Trophoblast cell (in vitro differentiated cells and primary cell): ENCODE data around the gene SFMBT1.

ENCODE experiments used
- DNase-seq, 2 donors: peaks; one replicate each; pipeline ENCODE4 v3.0.0-alpha.2; 2016
- H2AFZ ChIP-seq: 2 replicates; pipeline ENCODE4 v1.6.1; 2013; ENCODE audit warnings: low read length, moderate library complexity, mild to moderate bottlenecking; ENCODE audit not compliant: insufficient read depth, poor library complexity
- H2AK5ac ChIP-seq: 2 replicates; pipeline ENCODE4 v1.6.1; 2013; ENCODE audit warnings: mild to moderate bottlenecking, low read length
- H2BK120ac ChIP-seq: 2 replicates; pipeline ENCODE4 v1.6.1; 2013; ENCODE audit warnings: low read length, mild to moderate bottlenecking, moderate library complexity; ENCODE audit not compliant: insufficient read depth, poor library complexity
- H2BK12ac ChIP-seq: 2 replicates; pipeline ENCODE4 v1.6.1; 2013; ENCODE audit warnings: mild to moderate bottlenecking, low read length, moderate library complexity
- H2BK5ac ChIP-seq: 2 replicates; pipeline ENCODE4 v1.6.1; 2013; ENCODE audit warnings: low read length, low read depth, moderate library complexity, mild to moderate bottlenecking; ENCODE audit not compliant: poor library complexity
- H3K14ac ChIP-seq: 2 replicates; pipeline ENCODE4 v1.6.1; 2013; ENCODE audit warnings: mild to moderate bottlenecking, low read length
- H3K18ac ChIP-seq: 2 replicates; pipeline ENCODE4 v1.6.1; 2013; ENCODE audit warnings: mild to moderate bottlenecking, low read length
- H3K23ac ChIP-seq: 2 replicates; pipeline ENCODE4 v1.6.1; 2013; ENCODE audit warnings: low read length
- H3K27ac ChIP-seq: 2 replicates; pipeline ENCODE4 v1.5.1; 2013; ENCODE audit warnings: low read depth, mild to moderate bottlenecking, inconsistent platforms, low read length, moderate library complexity
- H3K27me3 ChIP-seq: 2 replicates; pipeline ENCODE4 v1.6.1; 2013; ENCODE audit warnings: inconsistent platforms, mild to moderate bottlenecking, low read length, moderate library complexity; ENCODE audit not compliant: insufficient read depth
- H3K36me3 ChIP-seq, 2 experiments: 1 replicate in 1 of 2; 2 replicates in 1 of 2; pipeline ENCODE4 v1.6.1; 2013; ENCODE audit warnings: low read length in 2 of 2, mild to moderate bottlenecking in 2 of 2, moderate library complexity in 1 of 2; ENCODE audit not compliant: insufficient read depth in 2 of 2, control insufficient read depth in 1 of 2
- H3K4ac ChIP-seq: 2 replicates; pipeline ENCODE4 v1.6.1; 2013; ENCODE audit warnings: low read depth, mild to moderate bottlenecking, low read length, moderate library complexity
- H3K4me1 ChIP-seq, 2 experiments: 1 replicate in 1 of 2; 2 replicates in 1 of 2; pipeline ENCODE4 v1.6.1; 2013; ENCODE audit warnings: low read length in 2 of 2, mild to moderate bottlenecking in 2 of 2, moderate library complexity in 1 of 2; ENCODE audit not compliant: insufficient read depth in 2 of 2, control insufficient read depth in 1 of 2
- H3K4me2 ChIP-seq: 2 replicates; pipeline ENCODE4 v1.6.1; 2013; ENCODE audit warnings: inconsistent platforms, mild to moderate bottlenecking, low read length, moderate library complexity
- H3K4me3 ChIP-seq: 2 replicates; pipeline ENCODE4 v1.5.1; 2013; ENCODE audit warnings: mild to moderate bottlenecking, low read depth, low read length, inconsistent platforms
- H3K79me1 ChIP-seq: one replicate; pipeline ENCODE4 v1.6.1; 2013; ENCODE audit warnings: low read length
- H3K79me2 ChIP-seq: 2 replicates; pipeline ENCODE4 v1.6.1; 2013; ENCODE audit warnings: low read length, mild to moderate bottlenecking; ENCODE audit not compliant: control insufficient read depth, insufficient read depth, poor library complexity
- H3K9ac ChIP-seq: 2 replicates; pipeline ENCODE4 v1.6.1; 2013; ENCODE audit warnings: mild to moderate bottlenecking, low read length
- H3K9me3 ChIP-seq: 2 replicates; pipeline ENCODE4 v1.6.1; 2013; ENCODE audit warnings: low read depth, mild to moderate bottlenecking, control low read depth, inconsistent platforms, low read length; ENCODE audit not compliant: insufficient read depth
- H4K12ac ChIP-seq: 2 replicates; pipeline ENCODE4 v1.6.1; 2013; ENCODE audit warnings: low read depth, mild to moderate bottlenecking, low read length, moderate library complexity
- H4K8ac ChIP-seq: 2 replicates; pipeline ENCODE4 v1.6.1; 2013; ENCODE audit warnings: low read depth, mild to moderate bottlenecking, low read length, moderate library complexity
- H4K91ac ChIP-seq: one replicate; pipeline ENCODE4 v1.6.1; 2013; ENCODE audit warnings: low read depth, mild to moderate bottlenecking, low read length, moderate library complexity
- WGBS: extraction: QIAGEN DNeasy Blood & Tissue Kit; methylation state at CpG from one replicate; pipeline ENCODE4 v1.1.7; 2013; ENCODE audit warnings: missing lambda C conversion rate; ENCODE audit not compliant: insufficient read length, insufficient coverage; ENCODE audit errors: extremely low coverage; 5-methylcytosine and 5-hydroxymethylcytosine counted together

Gene SFMBT1

GRCh38 chr3:52967398-52967797 lies 78.5 kb downstream of the SFMBT1 start:
- WGBS: no CpG with 5 or more reads among the region's 2 CpGs
- Histone ChIP-seq H3K9ac (no peak overlapping the region), H3K4me2 (no peak overlapping the region), H3K4me3 (no peak overlapping the region), H2AK5ac (no peak overlapping the region), H3K27ac (no peak overlapping the region), H3K36me3 (no peaks in the 10 kb centered on the region), H3K27me3 (no peaks in the 10 kb centered on the region), H3K9me3 (no peaks in the 10 kb centered on the region), H2BK12ac (no peak overlapping the region), H4K8ac (no peak overlapping the region), H3K4me1 (no peaks in the 10 kb centered on the region), H3K4ac (no peak overlapping the region), H4K91ac (no peak overlapping the region), H2BK5ac (no peak overlapping the region), H3K14ac (no peak overlapping the region), H2BK120ac (no peak overlapping the region), H2AFZ (no peak overlapping the region), H3K79me1 (no peaks in the 10 kb centered on the region), H4K12ac (no peak overlapping the region), H3K18ac (no peak overlapping the region), H3K23ac (no peak overlapping the region), H3K79me2 (no peaks in the 10 kb centered on the region)
- no peak for DNase-seq

- Histone ChIP-seq H3K4me3 (no peak overlapping the region), H4K12ac (no peak overlapping the region), H3K27ac (no peak overlapping the region), H2BK120ac (no peak overlapping the region), H3K4me2 (no peak overlapping the region), H2AK5ac (no peak overlapping the region), H3K4me1 (no peaks in the 10 kb centered on the region), H2BK5ac (no peak overlapping the region), H4K8ac (no peak overlapping the region), H3K4ac (no peak overlapping the region), H3K14ac (no peak overlapping the region), H3K9me3 (no peaks in the 10 kb centered on the region), H2BK12ac (no peak overlapping the region), H3K9ac (no peak overlapping the region), H3K79me2 (no peaks in the 10 kb centered on the region), H2AFZ (no peak overlapping the region), H3K79me1 (no peaks in the 10 kb centered on the region), H3K23ac (no peak overlapping the region), H3K27me3 (no peaks in the 10 kb centered on the region), H4K91ac (no peak overlapping the region), H3K18ac (no peak overlapping the region), H3K36me3 (no peaks in the 10 kb centered on the region)
- DNase-seq: no peak
- no CpG with 5 or more reads among the region's 2 CpGs for WGBS
Observed at GRCh38 chr3:52962160-52962559, 83.7 kb downstream of the SFMBT1 start.

- Histone ChIP-seq H2AK5ac (no peak overlapping the region), H2BK120ac (no peak overlapping the region), H2BK12ac (no peak overlapping the region), H3K27ac (no peak overlapping the region), H3K9me3 (no peaks in the 10 kb centered on the region), H3K14ac (no peak overlapping the region), H3K9ac (no peak overlapping the region), H3K4me3 (no peak overlapping the region), H3K4ac (no peak overlapping the region), H3K4me1 (no peaks in the 10 kb centered on the region), H3K36me3 (no peaks in the 10 kb centered on the region), H3K4me2 (no peak overlapping the region), H3K79me2 (no peaks in the 10 kb centered on the region), H4K8ac (no peak overlapping the region), H4K12ac (no peak overlapping the region), H2BK5ac (no peak overlapping the region), H3K18ac (no peak overlapping the region), H4K91ac (no peak overlapping the region), H3K79me1 (no peaks in the 10 kb centered on the region), H3K23ac (no peak overlapping the region), H3K27me3 (no peaks in the 10 kb centered on the region), H2AFZ (no peak overlapping the region)
- no CpG with 5 or more reads among the region's 2 CpGs for WGBS
- no peak for DNase-seq
Observed at GRCh38 chr3:52959773-52960172, 86.1 kb downstream of the SFMBT1 start.

GRCh38 chr3:52939600-52939999 lies 106.3 kb downstream of the SFMBT1 start:
- Histone ChIP-seq H3K27ac (no peak overlapping the region), H3K4me3 (no peak overlapping the region), H3K9me3 (no peaks in the 10 kb centered on the region), H3K4me2 (no peak overlapping the region), H3K9ac (no peak overlapping the region), H4K12ac (no peak overlapping the region), H2AK5ac (no peak overlapping the region), H3K4me1 (no peaks in the 10 kb centered on the region), H3K18ac (no peak overlapping the region), H4K8ac (no peak overlapping the region), H3K79me1 (no peaks in the 10 kb centered on the region), H3K23ac (no peak overlapping the region), H2BK5ac (no peak overlapping the region), H3K14ac (no peak overlapping the region), H3K79me2 (no peaks in the 10 kb centered on the region), H2BK120ac (no peak overlapping the region), H3K27me3 (no peaks in the 10 kb centered on the region), H4K91ac (no peak overlapping the region), H2BK12ac (no peak overlapping the region), H3K4ac (no peak overlapping the region), H3K36me3 (no peaks in the 10 kb centered on the region), H2AFZ (no peak overlapping the region)
- DNase-seq: no peak
